ENCODE results near the gene PARP12. TPM values are rescaled to one million over a fixed set of nuclear protein-coding genes. Genes with fewer than 3 reads are reported as not detected.

Gene PARP12
- polyA plus RNA-seq, 1 experiment = 17.1 TPM

- no peak overlapping the region for H3K4me3 ChIP-seq (ENCODE audit: low read depth, low read length)
- no peak for DNase-seq (ENCODE audit: low read depth, low spot score)
- ChIA-PET POLR2A (interaction anchor here (0.6 kb wide), 1 partner anchor 660 kb away, joined by 3 read pairs; no protein-coding TSS in a partner anchor), CTCF (no interaction called here)
- H3K9me3 ChIP-seq (ENCODE audit: control insufficient read depth, insufficient read depth, low read length) = no peaks in the 10 kb centered on the region; the same call in 1 of the 2 replicates
- H3K27ac ChIP-seq (ENCODE audit: low read depth, low read length) = no peak overlapping the region
- H3K27me3 ChIP-seq (ENCODE audit: control insufficient read depth, insufficient read depth, low read length) = peaks cover 7% of the 10 kb centered on the region
- TF ChIP-seq CTCF (IDR thresholded peaks at IDR 0.05; ENCODE audit: low read depth, low read length) = no peak
These were observed 22.2 kb upstream of the PARP12 start for GRCh38 chr7:140084972-140085371.

GRCh38 chr7:140084142-140084655 lies 21.4 kb upstream of the PARP12 start:
- Histone ChIP-seq H3K4me3 (ENCODE audit: low read depth, low read length) (no peak overlapping the region), H3K27me3 (ENCODE audit: control insufficient read depth, insufficient read depth, low read length) (peaks cover 10% of the 10 kb centered on the region), H3K27ac (ENCODE audit: low read depth, low read length) (no peak overlapping the region), H3K9me3 (ENCODE audit: control insufficient read depth, insufficient read depth, low read length) (no peaks in the 10 kb centered on the region; the same call in 1 of the 2 replicates)
- CTCF ChIA-PET = interaction anchor here (0.7 kb wide), 1 partner anchor 585 kb away, joined by 6 read pairs; no protein-coding TSS in a partner anchor
- DNase-seq (ENCODE audit: low read depth, low spot score) = no peak
- no peak for TF ChIP-seq CTCF (IDR thresholded peaks at IDR 0.05; ENCODE audit: low read depth, low read length)
- POLR2A ChIA-PET = no interaction called here

GRCh38 chr7:140082770-140083169 lies 20.0 kb upstream of the PARP12 start:
- Histone ChIP-seq H3K27me3 (ENCODE audit: control insufficient read depth, insufficient read depth, low read length) (peaks cover 10% of the 10 kb centered on the region), H3K9me3 (ENCODE audit: control insufficient read depth, insufficient read depth, low read length) (no peaks in the 10 kb centered on the region; the same call in 1 of the 2 replicates), H3K27ac (ENCODE audit: low read depth, low read length) (no peak overlapping the region), H3K4me3 (ENCODE audit: low read depth, low read length) (no peak overlapping the region)
- TF ChIP-seq CTCF (IDR thresholded peaks at IDR 0.05; ENCODE audit: low read depth, low read length) = no peak
- DNase-seq (ENCODE audit: low read depth, low spot score) = no peak
- CTCF ChIA-PET = no interaction called here
- POLR2A ChIA-PET = no interaction called here

- H3K4me3 ChIP-seq (ENCODE audit: low read depth, low read length) = no peak overlapping the region
- peaks cover 11% of the 10 kb centered on the region for H3K27me3 ChIP-seq (ENCODE audit: control insufficient read depth, insufficient read depth, low read length)
- H3K9me3 ChIP-seq (ENCODE audit: control insufficient read depth, insufficient read depth, low read length) = no peaks in the 10 kb centered on the region; the same call in 1 of the 2 replicates
- DNase-seq (ENCODE audit: low read depth, low spot score) = no peak
- no peak overlapping the region for H3K27ac ChIP-seq (ENCODE audit: low read depth, low read length)
- ChIA-PET POLR2A (no interaction called here), CTCF (no interaction called here)
- TF ChIP-seq CTCF (IDR thresholded peaks at IDR 0.05; ENCODE audit: low read depth, low read length) = no peak
These were observed 19.1 kb upstream of the PARP12 start for GRCh38 chr7:140081774-140082425.

GRCh38 chr7:140080919-140081318 lies 18.2 kb upstream of the PARP12 start:
- ChIA-PET POLR2A (no interaction called here), CTCF (no interaction called here)
- no peak for TF ChIP-seq CTCF (IDR thresholded peaks at IDR 0.05; ENCODE audit: low read depth, low read length)

More at GRCh38 chr7:140080919-140081318, 18.2 kb upstream of the PARP12 start:
- Histone ChIP-seq H3K9me3 (ENCODE audit: control insufficient read depth, insufficient read depth, low read length) (no peaks in the 10 kb centered on the region; the same call in 1 of the 2 replicates), H3K27ac (ENCODE audit: low read depth, low read length) (no peak overlapping the region), H3K4me3 (ENCODE audit: low read depth, low read length) (no peak overlapping the region), H3K27me3 (ENCODE audit: control insufficient read depth, insufficient read depth, low read length) (peaks cover 14% of the 10 kb centered on the region)
- no peak for DNase-seq (ENCODE audit: low read depth, low spot score)

Data from AG04450 (cell line).